Choroid plexus epithelial cell (primary cell): ENCODE results near the gene BRD4.

Experiments used
- DNase-seq: peaks from one replicate; pipeline ENCODE4 v3.0.0-alpha.2; 2010; ENCODE audit warnings: low read depth
- H3K4me3 ChIP-seq: 2 replicates; pipeline ENCODE4 v1.5.1; 2011; ENCODE audit warnings: low read depth, mild to moderate bottlenecking, control low read depth, low read length, moderate library complexity
- CTCF ChIP-seq: conservative IDR thresholded peaks from 2 replicates; pipeline ENCODE4 v1.5.1; 2011; ENCODE audit warnings: low read depth, mild to moderate bottlenecking, control low read depth, inconsistent platforms, low read length, moderate library complexity

The BRD4 gene

GRCh38 chr19:15243236-15243957 lies 88.9 kb downstream of the BRD4 start:
- H3K4me3 ChIP-seq = no peak overlapping the region
- no peak for DNase-seq
- no peak for TF ChIP-seq CTCF

- no peak overlapping the region for H3K4me3 ChIP-seq
- no peak for DNase-seq
- TF ChIP-seq CTCF = no peak
These were observed 91.0 kb downstream of the BRD4 start for GRCh38 chr19:15241259-15241910.

GRCh38 chr19:15240515-15240914 lies 91.8 kb downstream of the BRD4 start:
- no peak for TF ChIP-seq CTCF
- DNase-seq = no peak
- no peak overlapping the region for H3K4me3 ChIP-seq

- no peak overlapping the region for H3K4me3 ChIP-seq
- no peak for TF ChIP-seq CTCF
- no peak for DNase-seq
These were observed 92.9 kb downstream of the BRD4 start for GRCh38 chr19:15239337-15239949.

- no peak for DNase-seq
- TF ChIP-seq CTCF = peak; percentile 7
- no peak overlapping the region for H3K4me3 ChIP-seq
These were observed 93.6 kb downstream of the BRD4 start for GRCh38 chr19:15238639-15239155.

GRCh38 chr19:15237759-15238638 lies 94.3 kb downstream of the BRD4 start:
- TF ChIP-seq CTCF = no peak
- DNase-seq = no peak
- H3K4me3 ChIP-seq = no peak overlapping the region
